ENCODE measurements around the gene CIAO3. TPM values are rescaled to one million over a fixed set of nuclear protein-coding genes. Genes with fewer than 3 reads are reported as not detected.

The CIAO3 gene
- total and polyA plus RNA-seq, 10 of the 15 experiments (the other 5 are each of a cell fraction or from before 2014, with no cell fraction given): 1.4 to 37.5 (median 30.8) TPM

DNA sequence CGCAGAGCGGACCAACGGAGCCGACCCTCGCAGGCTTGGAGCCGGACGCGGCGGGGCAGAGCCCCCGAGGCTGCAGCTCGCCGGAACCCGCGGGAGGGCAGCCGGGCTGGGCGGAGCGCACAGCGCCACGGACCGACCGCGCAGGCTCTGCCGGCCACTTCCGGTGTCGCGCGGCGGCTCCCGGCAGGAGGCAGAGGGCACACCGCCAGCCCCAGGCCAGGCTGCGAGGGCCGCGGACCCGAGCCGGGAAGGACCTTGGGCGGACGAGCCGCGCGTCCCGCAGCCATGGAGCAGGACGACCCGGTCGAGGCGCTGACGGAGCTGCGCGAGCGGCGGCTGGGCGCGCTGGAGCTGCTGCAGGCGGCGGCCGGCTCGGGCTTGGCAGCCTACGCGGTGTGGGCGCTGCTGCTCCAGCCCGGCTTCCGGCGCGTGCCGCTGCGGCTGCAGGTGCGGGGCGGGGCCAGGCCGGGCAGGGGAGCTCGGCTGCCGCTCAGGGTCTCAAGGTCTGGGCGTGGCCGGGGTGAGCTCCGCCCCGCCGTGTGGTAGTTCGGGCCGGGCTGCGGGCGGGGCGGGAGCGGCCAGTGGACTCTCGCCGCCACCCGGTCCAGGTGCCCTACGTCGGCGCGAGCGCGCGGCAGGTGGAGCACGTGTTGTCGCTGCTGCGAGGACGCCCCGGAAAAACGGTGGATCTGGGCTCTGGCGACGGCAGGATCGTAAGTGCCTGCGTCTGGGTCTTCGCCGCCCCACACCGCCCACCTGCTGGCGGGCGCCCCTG, 19.6 kb downstream of the CIAO3 start, which contains the start of gene ANTKMT (continued):
- no peak for TF ChIP-seq SREBF2 (IDR thresholded peaks at IDR 0.05; ENCODE audit: low read length)
- no peak for TF ChIP-seq CEBPB (IDR thresholded peaks at IDR 0.05; ENCODE audit: borderline replicate concordance in 1 of 2, low read depth in 2 of 2, low read length in 2 of 2)
- TF ChIP-seq, protein P1, sequence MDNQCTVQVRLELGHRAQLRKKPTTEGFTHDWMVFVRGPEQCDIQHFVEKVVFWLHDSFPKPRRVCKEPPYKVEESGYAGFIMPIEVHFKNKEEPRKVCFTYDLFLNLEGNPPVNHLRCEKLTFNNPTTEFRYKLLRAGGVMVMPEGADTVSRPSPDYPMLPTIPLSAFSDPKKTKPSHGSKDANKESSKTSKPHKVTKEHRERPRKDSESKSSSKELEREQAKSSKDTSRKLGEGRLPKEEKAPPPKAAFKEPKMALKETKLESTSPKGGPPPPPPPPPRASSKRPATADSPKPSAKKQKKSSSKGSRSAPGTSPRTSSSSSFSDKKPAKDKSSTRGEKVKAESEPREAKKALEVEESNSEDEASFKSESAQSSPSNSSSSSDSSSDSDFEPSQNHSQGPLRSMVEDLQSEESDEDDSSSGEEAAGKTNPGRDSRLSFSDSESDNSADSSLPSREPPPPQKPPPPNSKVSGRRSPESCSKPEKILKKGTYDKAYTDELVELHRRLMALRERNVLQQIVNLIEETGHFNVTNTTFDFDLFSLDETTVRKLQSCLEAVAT (IDR thresholded peaks at IDR 0.05): no peak
- no peak for TF ChIP-seq EZH2 (IDR thresholded peaks at IDR 0.05; ENCODE audit: borderline replicate concordance, control insufficient read depth, low read depth, low read length)
- TF ChIP-seq ZZZ3 (IDR thresholded peaks at IDR 0.05; ENCODE audit: control insufficient read depth, insufficient read length, low read depth): no peak
- TF ChIP-seq RUNX3 (IDR thresholded peaks at IDR 0.05; ENCODE audit: low read length): peak; percentile 79
- no peak for TF ChIP-seq RBBP5 (conservative IDR thresholded peaks at IDR 0.05)
- peak; percentile 62 for TF ChIP-seq KLF5 (IDR thresholded peaks at IDR 0.05; ENCODE audit: partially characterized antibody)
- no peak for TF ChIP-seq YBX1 (IDR thresholded peaks at IDR 0.05)
- TF ChIP-seq ZNF274 (IDR thresholded peaks at IDR 0.05; ENCODE audit: insufficient read depth, insufficient read length): no peak
- peak; percentile 88 for TF ChIP-seq POLR2AphosphoS5 (IDR thresholded peaks at IDR 0.05; ENCODE audit: low read length)
- peak; percentile 96 for TF ChIP-seq LARP7 (IDR thresholded peaks at IDR 0.05)
- TF ChIP-seq TAF1 (IDR thresholded peaks at IDR 0.05; ENCODE audit: borderline replicate concordance, low read depth, low read length): peak; percentile 32; the same call in 1 of the 2 replicates
- TF ChIP-seq, protein P2, sequence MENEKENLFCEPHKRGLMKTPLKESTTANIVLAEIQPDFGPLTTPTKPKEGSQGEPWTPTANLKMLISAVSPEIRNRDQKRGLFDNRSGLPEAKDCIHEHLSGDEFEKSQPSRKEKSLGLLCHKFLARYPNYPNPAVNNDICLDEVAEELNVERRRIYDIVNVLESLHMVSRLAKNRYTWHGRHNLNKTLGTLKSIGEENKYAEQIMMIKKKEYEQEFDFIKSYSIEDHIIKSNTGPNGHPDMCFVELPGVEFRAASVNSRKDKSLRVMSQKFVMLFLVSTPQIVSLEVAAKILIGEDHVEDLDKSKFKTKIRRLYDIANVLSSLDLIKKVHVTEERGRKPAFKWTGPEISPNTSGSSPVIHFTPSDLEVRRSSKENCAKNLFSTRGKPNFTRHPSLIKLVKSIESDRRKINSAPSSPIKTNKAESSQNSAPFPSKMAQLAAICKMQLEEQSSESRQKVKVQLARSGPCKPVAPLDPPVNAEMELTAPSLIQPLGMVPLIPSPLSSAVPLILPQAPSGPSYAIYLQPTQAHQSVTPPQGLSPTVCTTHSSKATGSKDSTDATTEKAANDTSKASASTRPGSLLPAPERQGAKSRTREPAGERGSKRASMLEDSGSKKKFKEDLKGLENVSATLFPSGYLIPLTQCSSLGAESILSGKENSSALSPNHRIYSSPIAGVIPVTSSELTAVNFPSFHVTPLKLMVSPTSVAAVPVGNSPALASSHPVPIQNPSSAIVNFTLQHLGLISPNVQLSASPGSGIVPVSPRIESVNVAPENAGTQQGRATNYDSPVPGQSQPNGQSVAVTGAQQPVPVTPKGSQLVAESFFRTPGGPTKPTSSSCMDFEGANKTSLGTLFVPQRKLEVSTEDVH (IDR thresholded peaks at IDR 0.05; ENCODE audit: low read depth, partially characterized antibody): no peak
- TF ChIP-seq SUPT20H (IDR thresholded peaks at IDR 0.05; ENCODE audit: borderline replicate concordance, control insufficient read depth, low read depth, low read length): no peak
- peak; percentile 73 for TF ChIP-seq ZSCAN29 (IDR thresholded peaks at IDR 0.05)
- TF ChIP-seq HDAC2 (IDR thresholded peaks at IDR 0.05): no peak
- TF ChIP-seq SRF (IDR thresholded peaks at IDR 0.05; ENCODE audit: low read depth in 2 of 2, low read length in 2 of 2): peak in 1 of 2 experiments; percentile 76; a peak in 1 of 4 replicates
- TF ChIP-seq, protein P3, sequence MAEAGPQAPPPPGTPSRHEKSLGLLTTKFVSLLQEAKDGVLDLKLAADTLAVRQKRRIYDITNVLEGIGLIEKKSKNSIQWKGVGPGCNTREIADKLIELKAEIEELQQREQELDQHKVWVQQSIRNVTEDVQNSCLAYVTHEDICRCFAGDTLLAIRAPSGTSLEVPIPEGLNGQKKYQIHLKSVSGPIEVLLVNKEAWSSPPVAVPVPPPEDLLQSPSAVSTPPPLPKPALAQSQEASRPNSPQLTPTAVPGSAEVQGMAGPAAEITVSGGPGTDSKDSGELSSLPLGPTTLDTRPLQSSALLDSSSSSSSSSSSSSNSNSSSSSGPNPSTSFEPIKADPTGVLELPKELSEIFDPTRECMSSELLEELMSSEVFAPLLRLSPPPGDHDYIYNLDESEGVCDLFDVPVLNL (IDR thresholded peaks at IDR 0.05; ENCODE audit: low read depth, low read length): no peak
- TF ChIP-seq STAT3 (IDR thresholded peaks at IDR 0.05; ENCODE audit: low read depth, low read length): no peak
- TF ChIP-seq RB1 (IDR thresholded peaks at IDR 0.05; ENCODE audit: borderline replicate concordance): peak; percentile 81; the same call in 1 of the 2 replicates
- TF ChIP-seq, protein P4, sequence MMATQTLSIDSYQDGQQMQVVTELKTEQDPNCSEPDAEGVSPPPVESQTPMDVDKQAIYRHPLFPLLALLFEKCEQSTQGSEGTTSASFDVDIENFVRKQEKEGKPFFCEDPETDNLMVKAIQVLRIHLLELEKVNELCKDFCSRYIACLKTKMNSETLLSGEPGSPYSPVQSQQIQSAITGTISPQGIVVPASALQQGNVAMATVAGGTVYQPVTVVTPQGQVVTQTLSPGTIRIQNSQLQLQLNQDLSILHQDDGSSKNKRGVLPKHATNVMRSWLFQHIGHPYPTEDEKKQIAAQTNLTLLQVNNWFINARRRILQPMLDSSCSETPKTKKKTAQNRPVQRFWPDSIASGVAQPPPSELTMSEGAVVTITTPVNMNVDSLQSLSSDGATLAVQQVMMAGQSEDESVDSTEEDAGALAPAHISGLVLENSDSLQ (IDR thresholded peaks at IDR 0.05): peak; percentile 55
- no peak for TF ChIP-seq ZBED1 (IDR thresholded peaks at IDR 0.05; ENCODE audit: borderline replicate concordance)
- no peak for TF ChIP-seq HDAC6 (IDR thresholded peaks at IDR 0.05; ENCODE audit: unreplicated experiment)
- peak; percentile 39 for TF ChIP-seq SIX5 (IDR thresholded peaks at IDR 0.05; ENCODE audit: low read depth, low read length, severe bottlenecking)
- no peak for TF ChIP-seq PAX8 (IDR thresholded peaks at IDR 0.05)

All from GM12878 (cell line).